ENCODE measurements around the gene MYH9.

GRCh38 chr22:36329254-36330078, 58.3 kb downstream of the MYH9 start:
- no peak for TF ChIP-seq CTCF (IDR thresholded peaks at IDR 0.05)
- TF ChIP-seq EZH2 (IDR thresholded peaks at IDR 0.05; ENCODE audit: borderline replicate concordance, insufficient read depth, low read depth, low read length, poor library complexity, severe bottlenecking) = no peak
